Neural cell (in vitro differentiated cells): ENCODE data around the gene PDGFA.

ENCODE experiments used
- EP300 ChIP-seq: fragments of 450-650 bp; conservative IDR thresholded peaks from 2 replicates; pipeline ENCODE4 v1.6.1; 2014; ENCODE audit warnings: antibody characterized with exemption, mild to moderate bottlenecking, moderate library complexity; ENCODE audit not compliant: poor library complexity, severe bottlenecking
- EZH2 ChIP-seq: fragments of 200-600, 300-800 bp; shearing (Covaris generic), sonication (generic); IDR thresholded peaks from 2 replicates; pipeline ENCODE4 v1.6.1; 2014; ENCODE audit warnings: antibody characterized with exemption, low read length, borderline replicate concordance, mild to moderate bottlenecking; ENCODE audit not compliant: insufficient read depth, poor library complexity, severe bottlenecking
- POLR2AphosphoS5 ChIP-seq: IDR thresholded peaks from 2 replicates; pipeline ENCODE4 v1.6.1; 2012
- RAD21 ChIP-seq: fragments of 450-650 bp; conservative IDR thresholded peaks from 2 replicates; pipeline ENCODE4 v1.6.1; 2014; ENCODE audit warnings: antibody characterized with exemption, mild to moderate bottlenecking, moderate library complexity
- SMC3 ChIP-seq: fragments of 450-650 bp; conservative IDR thresholded peaks from 2 replicates; pipeline ENCODE4 v1.6.1; 2014; ENCODE audit warnings: antibody characterized with exemption, mild to moderate bottlenecking, moderate library complexity; ENCODE audit not compliant: poor library complexity
- TF ChIP-seq, protein P1 (sequence below): fragments of 450-650 bp; IDR thresholded peaks from 2 replicates; pipeline ENCODE4 v1.5.1; 2014; ENCODE audit warnings: antibody characterized with exemption, mild to moderate bottlenecking, moderate library complexity; ENCODE audit not compliant: poor library complexity, severe bottlenecking
- TF ChIP-seq, protein P2 (sequence below): IDR thresholded peaks from 2 replicates; pipeline ENCODE4 v1.6.1; 2012; ENCODE audit warnings: borderline replicate concordance

DNA sequence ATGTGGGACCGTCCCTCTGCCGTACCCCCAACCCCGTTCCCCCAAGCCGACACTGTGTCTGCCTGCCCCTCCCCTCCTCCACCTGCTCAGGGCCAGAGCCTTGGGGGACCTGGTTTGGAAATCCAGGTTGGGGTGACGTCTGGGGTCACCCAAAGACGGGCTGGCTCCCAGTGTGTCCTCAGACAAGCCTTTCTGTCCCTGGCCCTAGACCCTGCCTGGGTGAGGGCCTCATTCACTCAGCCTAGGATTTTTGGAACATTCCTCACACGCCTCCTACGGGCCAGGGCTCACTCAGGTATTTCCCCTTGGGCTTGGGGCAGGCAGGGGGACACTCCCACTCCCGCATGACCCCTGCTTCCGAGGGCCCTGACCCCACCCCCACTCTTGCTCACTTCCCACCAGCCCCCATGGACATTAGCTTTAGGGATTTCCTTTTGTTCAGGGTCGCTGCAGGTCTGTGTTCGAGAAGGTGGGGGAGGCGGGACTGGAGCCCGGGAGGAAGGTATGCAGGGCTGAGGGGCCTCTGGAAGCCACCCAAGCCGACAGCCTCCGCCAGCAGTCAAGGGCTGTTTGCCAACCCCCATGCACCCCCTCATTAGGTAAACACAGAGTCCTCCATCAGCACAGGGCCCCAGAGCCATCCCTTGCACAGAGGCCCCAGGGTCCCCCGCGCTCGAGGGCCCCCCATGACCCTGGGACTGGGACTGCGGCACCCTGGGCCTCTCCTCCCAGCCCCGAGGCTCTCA is 35.1 kb downstream of the PDGFA start:
- TF ChIP-seq, protein P1, sequence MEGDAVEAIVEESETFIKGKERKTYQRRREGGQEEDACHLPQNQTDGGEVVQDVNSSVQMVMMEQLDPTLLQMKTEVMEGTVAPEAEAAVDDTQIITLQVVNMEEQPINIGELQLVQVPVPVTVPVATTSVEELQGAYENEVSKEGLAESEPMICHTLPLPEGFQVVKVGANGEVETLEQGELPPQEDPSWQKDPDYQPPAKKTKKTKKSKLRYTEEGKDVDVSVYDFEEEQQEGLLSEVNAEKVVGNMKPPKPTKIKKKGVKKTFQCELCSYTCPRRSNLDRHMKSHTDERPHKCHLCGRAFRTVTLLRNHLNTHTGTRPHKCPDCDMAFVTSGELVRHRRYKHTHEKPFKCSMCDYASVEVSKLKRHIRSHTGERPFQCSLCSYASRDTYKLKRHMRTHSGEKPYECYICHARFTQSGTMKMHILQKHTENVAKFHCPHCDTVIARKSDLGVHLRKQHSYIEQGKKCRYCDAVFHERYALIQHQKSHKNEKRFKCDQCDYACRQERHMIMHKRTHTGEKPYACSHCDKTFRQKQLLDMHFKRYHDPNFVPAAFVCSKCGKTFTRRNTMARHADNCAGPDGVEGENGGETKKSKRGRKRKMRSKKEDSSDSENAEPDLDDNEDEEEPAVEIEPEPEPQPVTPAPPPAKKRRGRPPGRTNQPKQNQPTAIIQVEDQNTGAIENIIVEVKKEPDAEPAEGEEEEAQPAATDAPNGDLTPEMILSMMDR = no peak
- TF ChIP-seq RAD21 (no peak), EP300 (no peak), SMC3 (no peak), EZH2 (no peak), POLR2AphosphoS5 (no peak)
- TF ChIP-seq, protein P2, sequence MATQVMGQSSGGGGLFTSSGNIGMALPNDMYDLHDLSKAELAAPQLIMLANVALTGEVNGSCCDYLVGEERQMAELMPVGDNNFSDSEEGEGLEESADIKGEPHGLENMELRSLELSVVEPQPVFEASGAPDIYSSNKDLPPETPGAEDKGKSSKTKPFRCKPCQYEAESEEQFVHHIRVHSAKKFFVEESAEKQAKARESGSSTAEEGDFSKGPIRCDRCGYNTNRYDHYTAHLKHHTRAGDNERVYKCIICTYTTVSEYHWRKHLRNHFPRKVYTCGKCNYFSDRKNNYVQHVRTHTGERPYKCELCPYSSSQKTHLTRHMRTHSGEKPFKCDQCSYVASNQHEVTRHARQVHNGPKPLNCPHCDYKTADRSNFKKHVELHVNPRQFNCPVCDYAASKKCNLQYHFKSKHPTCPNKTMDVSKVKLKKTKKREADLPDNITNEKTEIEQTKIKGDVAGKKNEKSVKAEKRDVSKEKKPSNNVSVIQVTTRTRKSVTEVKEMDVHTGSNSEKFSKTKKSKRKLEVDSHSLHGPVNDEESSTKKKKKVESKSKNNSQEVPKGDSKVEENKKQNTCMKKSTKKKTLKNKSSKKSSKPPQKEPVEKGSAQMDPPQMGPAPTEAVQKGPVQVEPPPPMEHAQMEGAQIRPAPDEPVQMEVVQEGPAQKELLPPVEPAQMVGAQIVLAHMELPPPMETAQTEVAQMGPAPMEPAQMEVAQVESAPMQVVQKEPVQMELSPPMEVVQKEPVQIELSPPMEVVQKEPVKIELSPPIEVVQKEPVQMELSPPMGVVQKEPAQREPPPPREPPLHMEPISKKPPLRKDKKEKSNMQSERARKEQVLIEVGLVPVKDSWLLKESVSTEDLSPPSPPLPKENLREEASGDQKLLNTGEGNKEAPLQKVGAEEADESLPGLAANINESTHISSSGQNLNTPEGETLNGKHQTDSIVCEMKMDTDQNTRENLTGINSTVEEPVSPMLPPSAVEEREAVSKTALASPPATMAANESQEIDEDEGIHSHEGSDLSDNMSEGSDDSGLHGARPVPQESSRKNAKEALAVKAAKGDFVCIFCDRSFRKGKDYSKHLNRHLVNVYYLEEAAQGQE = no peak
